HUES6 (cell line): Measurements from ENCODE around the gene USB1.

Experiments
- H3K27ac ChIP-seq: 2 replicates; pipeline ENCODE4 v1.7.0; 2013; ENCODE audit warnings: low read depth, mild to moderate bottlenecking, low read length, inconsistent platforms
- H3K27me3 ChIP-seq: 2 replicates; pipeline ENCODE4 v1.6.1; 2013; ENCODE audit warnings: low read length; ENCODE audit not compliant: control insufficient read depth, insufficient read depth
- H3K36me3 ChIP-seq: 2 replicates; pipeline ENCODE4 v1.6.1; 2013; ENCODE audit warnings: low read length; ENCODE audit not compliant: control insufficient read depth, insufficient read depth
- H3K4me1 ChIP-seq: 2 replicates; pipeline ENCODE4 v1.6.1; 2013; ENCODE audit warnings: low read length; ENCODE audit not compliant: control insufficient read depth, insufficient read depth
- H3K4me3 ChIP-seq: 2 replicates; pipeline ENCODE4 v1.5.1; 2013; ENCODE audit warnings: low read depth, low read length
- H3K9ac ChIP-seq: one replicate; pipeline ENCODE4 v1.6.1; 2013; ENCODE audit warnings: mild to moderate bottlenecking, low read length
- H3K9me3 ChIP-seq: 2 replicates; pipeline ENCODE4 v1.6.1; 2013; ENCODE audit warnings: low read depth, low read length; ENCODE audit not compliant: control insufficient read depth, insufficient read depth

USB1 gene

GRCh38 chr16:58056580-58056979 is 55.4 kb downstream of the USB1 start:
- H3K36me3 ChIP-seq = no peaks in the 10 kb centered on the region
- no peaks in the 10 kb centered on the region for H3K9me3 ChIP-seq
- no peaks in the 10 kb centered on the region for H3K27me3 ChIP-seq
- H3K9ac ChIP-seq = no peak overlapping the region
- H3K4me1 ChIP-seq = no peaks in the 10 kb centered on the region
- H3K4me3 ChIP-seq = no peak overlapping the region
- H3K27ac ChIP-seq = no peak overlapping the region

DNA sequence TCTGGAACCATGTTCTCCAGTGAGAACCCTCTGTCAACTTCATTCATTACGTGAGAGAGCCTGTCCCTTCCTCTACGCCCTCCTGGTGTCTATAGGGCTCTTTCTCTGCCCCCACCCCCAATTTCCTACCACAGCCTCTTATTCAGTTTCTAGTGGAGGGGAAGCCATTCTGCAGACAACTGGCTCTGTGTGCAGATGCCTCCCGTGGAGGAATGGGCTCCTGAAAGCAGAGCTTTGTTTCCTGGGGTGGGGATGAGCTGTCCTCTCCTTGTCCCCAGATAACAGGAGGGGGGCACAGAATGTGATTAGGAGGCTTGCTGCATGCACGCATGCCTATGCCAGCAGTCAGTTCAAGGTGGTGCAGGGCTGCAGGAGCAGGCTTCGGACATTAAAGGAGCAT is 55.9 kb downstream of the USB1 start:
- no peaks in the 10 kb centered on the region for H3K9me3 ChIP-seq
- H3K27ac ChIP-seq = no peak overlapping the region
- no peak overlapping the region for H3K9ac ChIP-seq
- no peaks in the 10 kb centered on the region for H3K27me3 ChIP-seq
- no peak overlapping the region for H3K4me3 ChIP-seq
- H3K36me3 ChIP-seq = no peaks in the 10 kb centered on the region
- no peaks in the 10 kb centered on the region for H3K4me1 ChIP-seq

- Histone ChIP-seq H3K36me3 (no peaks in the 10 kb centered on the region), H3K27ac (no peak overlapping the region), H3K9me3 (no peaks in the 10 kb centered on the region), H3K4me3 (no peak overlapping the region), H3K4me1 (peaks cover 4% of the 10 kb centered on the region; the same call in 1 of the 2 replicates), H3K27me3 (no peaks in the 10 kb centered on the region), H3K9ac (no peak overlapping the region)
Observed at GRCh38 chr16:58057784-58058183, 56.6 kb downstream of the USB1 start.

DNA sequence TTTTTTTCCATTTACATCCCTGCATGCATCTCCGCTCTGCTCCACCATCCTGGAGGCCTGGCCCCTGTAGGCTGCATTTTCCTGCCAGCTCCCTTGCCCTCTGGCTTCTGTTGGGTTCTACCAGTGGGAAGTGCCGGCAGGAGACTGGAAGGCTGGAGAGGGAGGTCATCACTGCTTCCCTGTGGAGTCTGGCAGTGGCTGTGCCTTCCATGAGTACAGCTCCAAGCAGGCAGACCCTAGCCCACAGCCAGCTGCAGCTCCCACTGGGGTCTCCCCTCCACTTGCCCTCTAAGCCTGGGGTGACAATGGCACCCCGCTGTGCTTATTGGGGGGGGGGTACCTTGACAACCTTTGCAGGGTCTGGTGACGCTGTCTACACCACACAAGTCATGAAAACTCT is 61.6 kb downstream of the USB1 start:
- Histone ChIP-seq H3K9me3 (no peaks in the 10 kb centered on the region), H3K4me1 (peaks cover 14% of the 10 kb centered on the region; the same call in 1 of the 2 replicates), H3K4me3 (no peak overlapping the region), H3K9ac (no peak overlapping the region), H3K36me3 (no peaks in the 10 kb centered on the region), H3K27ac (no peak overlapping the region), H3K27me3 (no peaks in the 10 kb centered on the region)

GRCh38 chr16:58063377-58064076 is 62.3 kb downstream of the USB1 start:
- Histone ChIP-seq H3K9me3 (no peaks in the 10 kb centered on the region), H3K4me3 (no peak overlapping the region), H3K4me1 (peaks cover 14% of the 10 kb centered on the region; the same call in 1 of the 2 replicates), H3K36me3 (no peaks in the 10 kb centered on the region), H3K27me3 (no peaks in the 10 kb centered on the region), H3K27ac (no peak overlapping the region), H3K9ac (no peak overlapping the region)

DNA sequence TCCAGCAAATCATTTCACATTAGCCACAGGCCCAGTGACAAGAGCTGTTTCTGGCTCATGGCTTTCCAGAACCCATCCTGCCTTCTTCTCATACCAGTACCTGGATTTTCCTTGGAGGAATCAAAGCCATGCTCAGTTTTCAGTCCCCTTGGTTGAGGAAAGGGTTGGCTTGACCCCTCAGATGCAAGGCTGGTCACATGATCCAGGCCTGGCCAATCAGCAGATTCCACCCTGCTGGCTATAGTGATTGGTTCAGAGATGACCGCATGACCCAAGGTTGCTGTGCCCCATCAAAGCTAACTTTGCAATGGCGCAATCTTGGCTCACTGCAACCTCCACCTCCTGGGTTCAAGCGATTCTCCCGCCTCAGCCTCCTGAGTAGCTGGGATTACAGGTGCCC is 69.4 kb downstream of the USB1 start:
- Histone ChIP-seq H3K27ac (no peak overlapping the region), H3K36me3 (no peaks in the 10 kb centered on the region), H3K9me3 (no peaks in the 10 kb centered on the region), H3K27me3 (no peaks in the 10 kb centered on the region), H3K4me3 (no peak overlapping the region), H3K4me1 (no peaks in the 10 kb centered on the region), H3K9ac (no peak overlapping the region)
